ENCODE results near the gene RABGAP1L. TPM values are rescaled to one million over a fixed set of nuclear protein-coding genes. Genes with fewer than 3 reads are reported as not detected.
A peak's percentile ranks its signal among the peaks of the same experiment; 100 is the strongest.

RABGAP1L gene
- polyA plus RNA-seq, 3 donors = 35.2 to 75.3 (median 63.3) TPM

GRCh38 chr1:174445817-174446216, 286.5 kb downstream of the RABGAP1L start:
- H2AFZ ChIP-seq (ENCODE audit: insufficient read depth, low read depth, low read length, poor library complexity, severe bottlenecking) = no peak overlapping the region
- intact Hi-C loops (cut with micrococcal nuclease) = no loop called here
- no peak overlapping the region for H3K9ac ChIP-seq (ENCODE audit: insufficient read depth, low read length, poor library complexity, severe bottlenecking)
- H3K4me3 ChIP-seq (replicated peaks in 1 of 3; ENCODE audit: low read depth in 2 of 3, low read length in 3 of 3) = no peak overlapping the region
- H4K20me1 ChIP-seq (ENCODE audit: insufficient read depth, low read length) = no peaks in the 10 kb centered on the region
- DNase-seq = no peak
- TF ChIP-seq, protein P1, sequence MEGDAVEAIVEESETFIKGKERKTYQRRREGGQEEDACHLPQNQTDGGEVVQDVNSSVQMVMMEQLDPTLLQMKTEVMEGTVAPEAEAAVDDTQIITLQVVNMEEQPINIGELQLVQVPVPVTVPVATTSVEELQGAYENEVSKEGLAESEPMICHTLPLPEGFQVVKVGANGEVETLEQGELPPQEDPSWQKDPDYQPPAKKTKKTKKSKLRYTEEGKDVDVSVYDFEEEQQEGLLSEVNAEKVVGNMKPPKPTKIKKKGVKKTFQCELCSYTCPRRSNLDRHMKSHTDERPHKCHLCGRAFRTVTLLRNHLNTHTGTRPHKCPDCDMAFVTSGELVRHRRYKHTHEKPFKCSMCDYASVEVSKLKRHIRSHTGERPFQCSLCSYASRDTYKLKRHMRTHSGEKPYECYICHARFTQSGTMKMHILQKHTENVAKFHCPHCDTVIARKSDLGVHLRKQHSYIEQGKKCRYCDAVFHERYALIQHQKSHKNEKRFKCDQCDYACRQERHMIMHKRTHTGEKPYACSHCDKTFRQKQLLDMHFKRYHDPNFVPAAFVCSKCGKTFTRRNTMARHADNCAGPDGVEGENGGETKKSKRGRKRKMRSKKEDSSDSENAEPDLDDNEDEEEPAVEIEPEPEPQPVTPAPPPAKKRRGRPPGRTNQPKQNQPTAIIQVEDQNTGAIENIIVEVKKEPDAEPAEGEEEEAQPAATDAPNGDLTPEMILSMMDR (IDR thresholded peaks at IDR 0.05) = no peak
- Mint-ChIP-seq H3K4me3 (no peak overlapping the region), H3K9me3 (peaks cover 0 to 3% (median 2%) of the 10 kb centered on the region in 7 donors), H3K4me1 (no peaks in the 10 kb centered on the region), H3K27ac (peak overlapping the region in 2 of 7 donors; percentile 77 to 83), H3K36me3 (no peaks in the 10 kb centered on the region), H3K27me3 (ENCODE audit: low read depth in 3 of 3) (no peaks in the 10 kb centered on the region)
- no peaks in the 10 kb centered on the region for H3K36me3 ChIP-seq (replicated peaks in 1 of 2; ENCODE audit: control insufficient read depth in 1 of 2, insufficient read depth in 2 of 2, low read length in 2 of 2)
- H3K27ac ChIP-seq (ENCODE audit: low read depth in 1 of 2, low read length in 2 of 2) = no peak overlapping the region
- no peaks in the 10 kb centered on the region for H3K79me2 ChIP-seq (ENCODE audit: insufficient read depth, low read length)
- 92% methylated on average over 3 of the region's 6 CpGs for WGBS (ENCODE audit: insufficient coverage)
- H3K4me1 ChIP-seq (ENCODE audit: control insufficient read depth in 1 of 2, insufficient read depth in 2 of 2, low read length in 2 of 2) = no peaks in the 10 kb centered on the region
- no peaks in the 10 kb centered on the region for H3K27me3 ChIP-seq (ENCODE audit: control insufficient read depth in 2 of 2, insufficient read depth in 2 of 2, low read length in 2 of 2)
- no peaks in the 10 kb centered on the region for H3K9me3 ChIP-seq (replicated peaks in 1 of 2; ENCODE audit: control insufficient read depth in 1 of 2, insufficient read depth in 1 of 2, low read length in 2 of 2)
- no peak overlapping the region for H3K4me2 ChIP-seq (replicated peaks; ENCODE audit: extremely low read depth, low read length, poor library complexity, severe bottlenecking)

DNA sequence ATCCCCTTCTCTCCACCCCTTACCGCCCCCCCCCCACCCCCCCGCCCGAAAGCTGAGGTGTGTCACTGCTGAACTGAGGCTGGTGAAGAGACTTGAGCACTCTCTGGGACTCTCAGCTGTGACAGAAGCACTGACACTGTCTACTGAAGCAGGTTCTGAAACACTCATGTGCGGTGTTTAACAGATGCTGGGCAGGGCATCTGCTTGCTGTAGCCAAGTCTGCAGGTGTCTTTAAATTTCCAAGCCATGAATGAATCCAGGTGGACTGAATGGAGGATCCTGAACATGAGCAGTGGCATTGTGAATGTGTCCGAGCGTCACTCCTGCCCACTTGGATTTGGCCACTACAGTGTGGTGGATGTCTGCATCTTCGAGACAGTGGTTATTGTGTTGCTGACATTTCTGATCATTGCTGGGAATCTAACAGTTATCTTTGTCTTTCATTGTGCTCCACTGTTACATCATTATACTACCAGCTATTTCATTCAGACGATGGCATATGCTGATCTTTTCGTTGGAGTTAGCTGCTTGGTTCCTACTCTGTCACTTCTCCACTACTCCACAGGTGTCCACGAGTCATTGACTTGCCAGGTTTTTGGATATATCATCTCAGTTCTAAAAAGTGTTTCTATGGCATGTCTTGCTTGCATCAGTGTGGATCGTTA, 288.7 kb downstream of the RABGAP1L start, which contains the start of gene GPR52:
TSS of gene GPR52 (plus strand) at position 99 of the 665 bp plus-strand sequence. CDS start at position 247, 148 bp downstream.
- 96% methylated on average over 4 of the region's 11 CpGs for WGBS (ENCODE audit: insufficient coverage)
- Histone ChIP-seq H3K27me3 (ENCODE audit: control insufficient read depth in 2 of 2, insufficient read depth in 2 of 2, low read length in 2 of 2) (no peaks in the 10 kb centered on the region), H3K4me2 (replicated peaks; ENCODE audit: extremely low read depth, low read length, poor library complexity, severe bottlenecking) (no peak within 1 kb of the TSS), H3K79me2 (ENCODE audit: insufficient read depth, low read length) (no peaks in the 10 kb centered on the region), H2AFZ (ENCODE audit: insufficient read depth, low read depth, low read length, poor library complexity, severe bottlenecking) (no peak within 1 kb of the TSS), H3K9ac (ENCODE audit: insufficient read depth, low read length, poor library complexity, severe bottlenecking) (no peak within 1 kb of the TSS), H3K4me1 (ENCODE audit: control insufficient read depth in 1 of 2, insufficient read depth in 2 of 2, low read length in 2 of 2) (no peaks in the 10 kb centered on the region), H3K4me3 (replicated peaks in 1 of 3; ENCODE audit: low read depth in 2 of 3, low read length in 3 of 3) (no peak within 1 kb of the TSS), H4K20me1 (ENCODE audit: insufficient read depth, low read length) (no peaks in the 10 kb centered on the region), H3K36me3 (replicated peaks in 1 of 2; ENCODE audit: control insufficient read depth in 1 of 2, insufficient read depth in 2 of 2, low read length in 2 of 2) (no peaks in the 10 kb centered on the region), H3K9me3 (replicated peaks in 1 of 2; ENCODE audit: control insufficient read depth in 1 of 2, insufficient read depth in 1 of 2, low read length in 2 of 2) (peaks cover 0 to 3% of the 10 kb centered on the region in 2 donors), H3K27ac (ENCODE audit: low read depth in 1 of 2, low read length in 2 of 2) (no peak within 1 kb of the TSS)
- H3K36me3 Mint-ChIP-seq = no peaks in the 10 kb centered on the region
- TF ChIP-seq, protein P1 (IDR thresholded peaks at IDR 0.05) = no peak
- peaks cover 0 to 3% (median 2%) of the 10 kb centered on the region in 7 donors for H3K9me3 Mint-ChIP-seq
- no peak within 1 kb of the TSS for H3K27ac Mint-ChIP-seq
- no peaks in the 10 kb centered on the region for H3K27me3 Mint-ChIP-seq (ENCODE audit: low read depth in 3 of 3)
- intact Hi-C loops (cut with micrococcal nuclease) = no loop called here
- H3K4me3 Mint-ChIP-seq = no peak within 1 kb of the TSS
- H3K4me1 Mint-ChIP-seq = no peaks in the 10 kb centered on the region
- DNase-seq = no peak

Measured in CD14-positive monocyte (primary cell).